Measurements from ENCODE around the gene ACKR4.

The ACKR4 gene

DNA sequence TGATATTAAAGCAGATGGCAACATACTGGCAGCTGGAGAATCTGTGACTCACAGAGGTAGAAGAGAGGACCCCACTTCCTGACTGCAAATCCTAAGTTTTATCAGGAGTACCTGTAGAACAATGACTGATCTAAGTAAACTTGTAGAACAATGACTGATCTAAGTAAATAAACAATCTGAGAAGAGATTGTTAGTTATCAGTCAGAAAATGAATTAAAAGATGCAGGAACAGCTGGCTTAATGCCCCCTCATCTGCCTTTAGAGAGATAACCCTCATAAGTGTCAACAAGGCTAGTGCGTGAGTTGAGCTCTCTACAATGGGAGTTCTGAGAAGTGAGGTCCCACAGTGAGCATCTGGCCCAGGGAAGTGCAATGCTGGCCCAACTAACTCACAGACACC is 48.0 kb downstream of the ACKR4 start:
- H3K4me3 Mint-ChIP-seq = no peak overlapping the region
- no peak for DNase-seq (ENCODE audit: low spot score in 2 of 2)
- H3K9me3 Mint-ChIP-seq = no peaks in the 10 kb centered on the region
- ATAC-seq = no peak
- H3K36me3 Mint-ChIP-seq = peaks cover 3% of the 10 kb centered on the region
- H3K27ac Mint-ChIP-seq = peak overlapping the region; percentile 20
- H3K4me1 Mint-ChIP-seq = peaks cover 16% of the 10 kb centered on the region

DNA sequence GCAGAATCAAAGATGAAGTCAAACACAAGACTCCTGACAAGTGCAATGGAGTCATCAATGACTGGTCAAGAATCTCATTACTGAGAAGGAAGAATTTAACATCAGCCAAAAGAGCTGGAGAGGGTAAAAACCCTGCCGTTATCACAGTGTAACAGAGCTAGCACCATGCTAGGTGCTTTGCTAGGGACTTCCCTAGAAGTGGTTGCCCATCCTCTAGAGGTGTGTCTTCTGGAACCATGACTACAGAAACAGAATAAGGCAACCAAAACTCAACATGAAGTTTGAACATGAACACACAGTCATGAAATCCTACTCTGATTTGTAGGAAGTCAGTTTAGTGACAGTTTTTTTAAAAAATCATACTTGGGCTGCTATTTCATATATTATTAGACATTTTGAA is 53.1 kb downstream of the ACKR4 start:
- Mint-ChIP-seq H3K4me1 (peaks cover 5% of the 10 kb centered on the region), H3K4me3 (no peak overlapping the region), H3K9me3 (no peaks in the 10 kb centered on the region), H3K27ac (no peak overlapping the region), H3K36me3 (no peaks in the 10 kb centered on the region)
- no peak for DNase-seq (ENCODE audit: low spot score in 2 of 2)
- ATAC-seq = no peak

Measured in stimulated activated effector memory CD8-positive, alpha-beta T cell treated with anti-CD3 and anti-CD28 coated beads, Interleukin-12 subunit alpha, Interleukin-12 subunit beta, amount 100 ng/mL, for 72 hours (primary cell).